NCI-H2081 treated with DMSO at 0.1 percent for 48 hours (cell line): ENCODE data around the gene STAG3.
A peak's percentile ranks its signal among the peaks of the same experiment; 100 is the strongest.
"Not testable (repeated sequence)": the region's sequence is repeated elsewhere in the genome, so short reads cannot be mapped to it uniquely, and the experiment has no call there.

Source experiments
- DNase-seq: peaks from one replicate; lab custom pipeline; 2025; lab: John Stamatoyannopoulos, UW

The STAG3 gene

DNA sequence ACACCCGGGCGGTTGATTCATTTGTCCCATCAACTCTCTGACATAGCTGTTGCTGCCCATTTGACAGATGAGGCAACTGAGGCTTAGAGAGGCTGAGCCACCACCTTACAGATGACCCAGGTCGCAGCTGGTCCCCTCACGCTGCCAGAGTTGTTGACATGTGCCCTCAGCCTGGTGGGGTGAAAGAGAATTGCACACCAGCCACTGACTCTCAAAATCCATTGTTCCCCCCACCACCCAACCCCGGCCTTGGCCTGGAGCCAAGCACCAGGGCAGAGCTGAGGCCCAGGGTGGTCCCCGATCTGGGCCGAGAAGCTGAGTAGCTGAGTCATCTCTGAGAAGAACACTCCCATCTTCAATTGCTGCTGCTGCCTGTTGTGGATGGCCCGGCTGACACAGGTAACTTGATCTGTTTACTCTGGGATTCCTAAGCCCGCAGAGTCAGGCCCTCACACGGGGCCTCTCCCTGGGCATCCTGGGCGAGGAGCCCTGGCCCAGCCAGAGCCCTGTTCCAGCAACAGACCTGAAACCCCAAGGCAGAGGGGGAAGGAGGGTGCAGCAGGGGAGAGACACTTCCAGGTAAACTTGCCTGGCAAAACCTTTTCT is 69.5 kb downstream of the STAG3 start:
- DNase-seq: peak; percentile 15

DNA sequence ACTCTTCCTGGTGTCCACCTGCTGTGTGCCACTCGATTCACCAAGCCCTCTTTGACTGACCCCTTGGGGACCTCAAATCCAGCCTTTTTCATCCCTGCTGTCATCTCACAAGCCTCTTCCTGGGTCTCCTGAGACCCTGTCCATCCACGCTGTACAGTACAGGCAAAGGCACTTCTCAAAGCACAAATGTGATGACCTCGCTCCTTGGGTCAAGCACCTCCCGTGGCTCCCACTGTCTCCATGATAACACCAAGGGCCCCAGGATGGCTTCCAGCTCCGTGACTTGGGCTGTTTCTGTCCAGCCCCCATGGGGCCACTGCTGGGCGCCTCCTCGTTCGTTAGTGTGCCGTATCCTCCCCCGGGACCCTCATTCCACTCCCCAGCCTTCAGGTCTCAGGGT is 70.8 kb downstream of the STAG3 start:
- DNase-seq: no peak

DNA sequence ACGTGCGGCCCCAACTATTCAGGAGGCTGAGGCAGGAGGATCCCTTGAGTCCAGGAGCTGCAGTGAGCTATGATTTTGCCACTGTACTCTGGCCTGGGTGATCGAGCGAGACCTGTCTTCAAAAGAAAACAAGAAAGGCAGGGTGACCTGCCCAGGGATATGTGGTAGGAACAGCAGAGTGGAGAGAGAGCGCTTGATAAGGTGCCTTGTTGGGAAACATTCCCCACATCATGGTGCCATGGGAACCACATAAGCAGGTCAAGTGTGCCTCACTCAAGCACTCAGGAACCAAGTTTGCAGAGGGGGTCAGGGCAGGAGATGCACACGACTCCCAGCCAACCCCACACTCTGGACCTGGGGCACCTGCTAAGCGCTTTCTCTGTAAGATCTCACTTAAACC is 79.3 kb downstream of the STAG3 start:
- DNase-seq: no peak

DNA sequence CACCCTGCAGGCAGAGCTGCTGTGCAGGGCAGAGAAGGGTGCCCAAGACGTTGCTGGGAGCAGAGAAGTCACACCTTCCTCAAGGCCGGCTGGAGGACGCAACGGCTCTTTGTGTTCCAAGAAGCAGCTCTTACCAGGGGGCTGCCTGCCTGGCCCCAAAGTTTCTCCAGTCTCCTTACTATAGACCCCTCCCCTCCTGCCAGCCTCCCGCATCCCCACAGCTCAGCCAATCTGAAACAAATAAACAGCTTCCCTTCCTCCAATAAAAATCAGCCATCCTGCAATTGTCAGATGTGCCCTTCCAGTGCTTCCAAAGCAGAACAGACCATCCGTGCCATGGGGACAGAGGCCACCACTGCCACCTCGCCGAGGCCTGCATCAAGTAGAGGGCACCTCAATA is 82.3 kb downstream of the STAG3 start:
- not testable (repeated sequence) for DNase-seq

DNA sequence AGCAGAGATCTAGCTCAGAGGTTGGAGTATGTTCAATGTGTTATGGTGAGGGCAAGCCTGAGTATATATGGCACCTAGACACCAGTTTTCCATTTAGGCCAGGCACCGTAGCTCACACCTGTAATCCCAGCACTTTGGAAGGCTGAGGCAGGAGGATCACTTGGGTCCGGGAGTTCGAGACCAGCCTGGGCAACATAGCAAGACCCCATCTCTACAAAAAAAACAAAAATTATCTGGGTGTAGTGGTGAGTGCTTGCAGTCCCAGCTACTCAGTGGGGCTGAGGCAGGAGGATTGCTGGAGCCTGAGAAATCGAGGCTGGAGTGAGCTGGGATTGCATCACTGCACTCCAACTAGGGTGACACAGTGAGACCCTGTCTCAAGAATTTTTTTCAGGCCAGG is 85.2 kb downstream of the STAG3 start:
- DNase-seq: not testable (repeated sequence)
